Measurements from ENCODE around the gene PRPH2.
"Not testable (repeated sequence)": the region's sequence is repeated elsewhere in the genome, so short reads cannot be mapped to it uniquely, and the experiment has no call there.

PRPH2 gene

DNA sequence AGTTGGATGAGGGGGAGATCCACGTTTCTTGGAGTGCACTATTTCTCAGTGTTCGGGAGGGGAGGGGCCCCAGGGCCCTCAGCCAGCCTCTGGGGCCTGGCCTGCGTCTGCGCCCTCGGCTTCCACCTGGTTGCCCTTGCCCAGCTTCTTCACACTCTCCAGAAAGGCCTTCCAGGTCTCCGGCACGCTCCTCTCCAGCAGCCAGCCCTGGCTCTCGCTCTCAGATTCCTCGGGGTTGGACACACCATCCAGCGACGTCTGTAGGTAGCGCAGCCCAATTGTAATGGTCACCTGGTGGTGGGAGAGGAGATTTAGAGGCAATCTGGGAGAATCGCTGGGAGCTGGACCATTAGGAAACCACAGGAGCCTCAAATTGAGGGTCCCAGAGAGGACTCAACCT lies 24.2 kb downstream of the PRPH2 start:
- no peak for DNase-seq

DNA sequence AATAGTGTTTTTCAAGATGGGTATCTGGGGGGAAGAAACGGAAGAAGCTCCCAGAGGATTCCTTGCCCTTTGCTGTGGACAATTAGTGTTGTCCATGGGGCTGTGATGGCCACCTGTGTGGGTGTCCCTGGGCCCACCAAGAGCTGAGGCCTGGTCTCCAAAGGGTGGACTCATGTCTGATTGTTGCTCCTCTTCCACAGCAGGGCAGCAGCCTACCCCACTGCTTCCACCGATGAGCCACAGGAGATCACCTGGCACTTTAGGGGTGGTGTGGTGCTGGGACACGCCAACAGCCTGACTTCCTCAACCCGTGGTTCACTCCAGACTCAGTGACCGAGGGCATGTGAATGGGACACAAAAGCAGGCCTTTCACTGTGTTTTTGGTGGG lies 25.1 kb downstream of the PRPH2 start:
- no peak for DNase-seq

DNA sequence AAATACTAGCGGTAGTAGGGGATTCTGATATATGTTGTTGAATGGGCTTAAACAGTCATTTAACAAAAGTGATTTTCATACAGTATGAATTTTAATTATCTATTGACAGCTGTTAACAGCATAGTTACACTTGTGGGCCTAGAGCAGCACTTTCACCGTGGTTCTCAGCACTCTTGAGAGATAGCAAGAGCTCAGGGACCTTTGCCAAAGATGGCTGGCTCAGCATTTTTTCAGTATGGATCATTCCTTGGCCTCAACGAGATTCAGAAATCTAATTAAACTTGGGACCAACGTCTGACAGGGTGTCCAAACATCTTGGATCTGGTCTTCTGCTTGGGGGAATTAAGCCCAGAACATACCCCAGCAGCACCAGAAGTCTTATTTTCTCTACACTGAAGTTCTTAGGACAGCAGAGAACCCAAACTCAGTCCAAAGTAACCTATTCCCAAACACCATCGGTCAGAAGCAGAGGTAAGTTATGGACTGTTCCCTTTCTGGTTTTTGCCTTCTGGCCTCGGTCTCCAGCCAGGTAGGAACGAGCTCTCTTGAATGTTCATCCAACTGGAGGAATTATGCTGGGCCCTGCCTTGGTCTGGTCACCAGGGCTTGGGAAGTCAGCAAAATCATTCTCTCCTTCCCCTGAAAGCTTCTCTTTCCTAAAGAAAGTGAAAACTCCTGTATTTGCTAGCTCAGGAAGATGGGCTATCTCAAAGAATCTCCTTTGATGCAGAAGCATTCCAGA lies 25.7 kb downstream of the PRPH2 start:
- DNase-seq, result no peak

DNA sequence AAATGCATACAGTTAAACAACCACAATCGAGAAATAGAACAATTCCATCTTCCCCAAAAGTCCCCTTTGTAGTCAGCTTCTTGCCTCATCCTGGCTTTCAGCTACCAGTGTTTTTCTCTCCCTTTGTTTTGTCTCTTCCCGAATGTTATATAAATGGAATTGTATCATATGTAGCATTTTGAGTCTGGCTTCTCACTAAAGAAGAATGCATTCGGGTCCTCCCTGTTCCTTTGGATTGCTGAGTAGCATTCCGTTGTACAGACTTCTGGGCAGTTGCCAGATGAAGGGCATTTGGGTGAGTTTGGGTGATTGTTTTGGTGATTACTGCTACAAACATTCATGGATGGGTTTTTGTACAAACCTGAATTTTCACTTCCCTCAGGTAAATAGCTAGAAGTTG lies 27.8 kb downstream of the PRPH2 start:
- DNase-seq, result no peak

DNA sequence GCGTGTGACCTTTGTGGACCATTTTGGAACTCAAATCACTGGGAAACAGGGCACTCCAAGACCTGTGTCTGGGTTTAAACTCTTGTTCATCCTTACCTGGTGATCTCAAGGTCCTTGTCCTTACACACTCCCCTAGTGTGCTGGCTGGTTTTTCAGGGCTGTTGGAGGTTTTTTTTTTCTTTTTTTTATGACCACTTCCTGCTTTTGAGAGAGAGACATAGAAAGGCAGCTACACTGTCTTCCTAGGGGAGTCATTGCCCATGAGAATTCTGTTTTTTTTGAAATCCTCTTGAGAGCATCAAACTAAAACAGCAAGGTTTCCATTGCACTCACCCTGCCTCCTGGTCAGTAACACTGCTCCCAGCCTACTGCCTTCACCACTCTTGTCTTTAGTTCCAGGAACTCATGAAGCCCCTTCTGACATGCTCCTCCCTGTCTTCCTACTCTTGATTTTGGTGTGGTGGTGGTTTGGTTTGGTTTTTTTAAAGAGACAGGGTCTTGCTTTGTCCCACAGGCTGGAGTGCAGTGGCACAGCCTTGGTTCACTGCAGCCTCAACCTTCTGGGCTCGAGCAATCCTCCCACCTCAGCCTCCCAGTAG lies 28.6 kb downstream of the PRPH2 start:
- DNase-seq, result no peak

DNA sequence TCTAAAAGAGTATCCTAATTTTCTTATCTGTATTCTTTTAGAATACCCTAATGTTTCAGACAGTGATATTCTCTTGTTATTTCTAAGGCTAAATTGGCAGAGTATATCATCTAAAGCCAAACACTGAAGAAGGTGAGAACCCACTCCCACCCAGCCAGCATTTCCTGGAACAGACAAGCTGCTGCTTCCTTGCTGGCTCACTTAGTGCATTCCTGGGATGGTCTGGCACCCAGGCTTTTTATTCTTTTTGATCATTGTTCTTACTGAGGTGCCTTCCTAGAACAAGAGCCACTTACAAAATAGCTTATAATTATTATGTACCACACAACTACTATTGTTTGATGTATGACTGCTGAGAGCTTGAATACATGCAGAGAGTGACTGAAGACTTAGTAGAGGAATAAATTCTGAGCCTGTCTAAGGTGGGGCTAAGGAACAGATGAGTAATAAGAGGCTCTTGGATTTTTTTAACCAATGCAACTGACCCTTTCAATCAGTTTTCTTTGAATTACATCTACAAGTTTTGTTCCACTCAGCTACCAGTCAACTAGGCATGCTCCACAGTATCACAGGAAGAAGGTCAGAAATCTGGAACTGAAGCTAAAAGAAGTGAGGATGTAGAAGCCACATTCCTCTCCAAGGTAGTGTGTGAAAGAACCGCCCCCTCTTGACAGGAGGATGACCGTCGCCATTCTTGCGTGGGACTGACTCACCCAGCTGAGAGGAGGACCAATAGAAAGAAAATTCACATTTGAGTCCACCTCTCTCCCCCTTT lies 30.1 kb downstream of the PRPH2 start:
- DNase-seq, result no peak

DNA sequence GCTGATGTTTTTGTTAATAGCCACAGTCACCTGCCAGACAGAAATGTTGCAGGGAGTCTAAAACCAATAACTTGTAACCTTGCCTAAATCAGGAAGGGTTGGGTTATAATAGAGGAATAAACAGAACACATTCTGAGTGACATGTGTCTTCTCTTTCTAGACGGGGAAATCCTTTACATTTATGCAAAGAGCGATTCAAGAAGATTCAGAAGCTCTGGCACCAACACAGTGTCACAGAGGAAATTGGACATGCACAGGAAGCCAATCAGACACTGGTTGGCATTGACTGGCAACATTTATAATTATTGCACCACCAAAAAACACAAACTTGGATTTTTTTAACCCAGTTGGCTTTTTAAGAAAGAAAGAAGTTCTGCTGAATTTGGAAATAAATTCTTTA lies 31.5 kb downstream of the PRPH2 start:
- no peak for DNase-seq

DNA sequence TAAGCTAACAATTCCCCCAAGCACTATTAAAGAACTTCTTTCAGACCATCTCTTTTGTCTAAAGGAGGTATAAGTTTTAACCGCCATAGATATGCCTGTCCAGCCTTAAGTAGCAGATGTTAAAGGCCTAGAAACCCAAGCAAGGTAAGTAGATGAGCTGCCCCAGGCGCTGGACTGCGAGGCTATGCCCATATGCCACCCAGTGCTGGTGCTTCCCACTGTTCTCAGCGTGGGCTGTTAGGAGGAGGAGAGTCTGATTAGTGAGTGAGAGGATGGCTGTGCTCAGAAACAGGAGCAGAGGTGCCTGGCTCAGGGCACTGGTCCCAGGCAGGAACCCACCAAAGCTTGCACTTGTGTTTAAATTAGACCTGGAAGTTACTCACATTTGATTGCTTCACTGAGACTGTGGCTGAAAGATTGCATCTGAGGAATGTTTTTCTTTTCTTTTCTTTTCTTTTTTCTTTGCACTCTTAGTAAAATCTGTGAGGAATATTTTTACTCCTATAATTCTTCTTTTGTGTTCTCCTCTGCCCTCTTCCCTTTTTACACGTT lies 32.2 kb downstream of the PRPH2 start:
- no peak for DNase-seq

DNA sequence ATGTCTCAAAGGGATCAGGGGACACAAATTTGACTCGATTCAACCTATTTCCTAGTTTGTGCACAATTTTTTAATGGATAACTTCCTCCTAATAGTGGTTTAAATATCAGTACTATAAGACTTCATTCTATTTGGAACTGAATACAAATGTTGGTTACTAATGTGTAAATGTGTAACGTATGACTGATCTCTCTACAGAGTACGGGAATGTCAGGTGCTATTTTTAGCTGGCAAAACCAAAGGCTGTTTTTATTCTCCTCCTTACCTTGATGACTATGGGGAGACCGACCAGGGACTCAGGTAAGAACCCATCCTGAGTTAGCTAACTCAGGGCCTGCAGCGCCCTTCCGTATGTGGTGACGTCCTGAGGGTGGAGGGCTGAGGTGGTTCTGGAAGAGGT lies 33.0 kb downstream of the PRPH2 start:
- no peak for DNase-seq

DNA sequence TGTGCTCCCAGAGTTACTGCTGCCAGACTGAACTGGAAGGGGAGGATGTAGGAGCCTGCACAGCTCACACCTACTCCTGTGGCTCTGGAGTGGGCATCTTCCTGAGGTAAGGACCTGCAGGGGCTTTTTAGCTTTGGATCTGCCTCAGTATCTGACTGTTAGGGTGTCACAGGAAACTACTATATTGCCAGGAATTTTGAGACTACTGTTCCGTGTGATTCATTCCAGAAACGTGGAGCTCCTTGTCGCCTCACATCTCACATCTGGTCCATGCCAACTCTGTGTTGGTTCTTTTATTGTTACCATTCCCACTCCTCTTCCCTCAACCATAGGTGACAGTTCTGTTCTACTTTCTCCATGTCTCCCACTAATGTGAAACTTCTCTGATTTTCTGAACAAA lies 34.1 kb downstream of the PRPH2 start:
- DNase-seq, result no peak

DNA sequence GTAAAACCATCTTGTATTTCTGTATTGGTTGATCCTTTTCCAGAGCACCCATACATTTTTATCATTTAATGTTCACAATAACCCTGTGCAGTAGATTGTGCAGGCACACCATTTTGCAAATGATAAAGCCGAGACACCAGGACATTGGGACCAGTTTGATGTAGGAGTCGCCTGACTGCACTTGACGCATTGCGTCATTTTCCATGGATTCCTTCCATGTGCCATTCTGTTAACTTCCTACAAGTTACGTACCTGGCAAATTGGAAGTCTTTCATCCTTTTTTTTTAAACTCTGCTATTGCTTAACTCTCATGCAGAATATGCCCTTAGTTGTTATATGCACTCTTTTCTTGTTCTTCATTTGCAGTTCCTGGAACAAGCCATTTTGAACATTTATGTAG lies 43.0 kb downstream of the PRPH2 start:
- no peak for DNase-seq

DNA sequence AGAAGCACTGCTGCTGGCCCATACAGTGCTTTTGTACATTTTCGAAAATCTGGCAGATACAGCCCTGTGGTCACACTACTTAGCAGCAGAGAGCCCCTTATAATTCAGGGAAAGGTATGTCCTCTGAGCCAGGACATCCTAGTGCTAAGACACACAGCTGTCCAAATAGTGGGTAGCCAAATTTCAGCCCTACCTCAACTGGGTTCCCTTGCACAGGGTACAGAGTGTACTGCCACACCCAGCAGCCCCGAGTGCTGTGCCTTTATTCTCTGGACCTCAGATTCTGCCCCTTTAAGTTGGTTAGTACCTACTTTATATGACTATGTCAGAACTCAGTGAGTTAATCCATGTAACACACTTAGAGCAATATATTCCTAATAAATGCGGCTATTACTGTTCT lies 47.6 kb downstream of the PRPH2 start:
- DNase-seq, result no peak

DNA sequence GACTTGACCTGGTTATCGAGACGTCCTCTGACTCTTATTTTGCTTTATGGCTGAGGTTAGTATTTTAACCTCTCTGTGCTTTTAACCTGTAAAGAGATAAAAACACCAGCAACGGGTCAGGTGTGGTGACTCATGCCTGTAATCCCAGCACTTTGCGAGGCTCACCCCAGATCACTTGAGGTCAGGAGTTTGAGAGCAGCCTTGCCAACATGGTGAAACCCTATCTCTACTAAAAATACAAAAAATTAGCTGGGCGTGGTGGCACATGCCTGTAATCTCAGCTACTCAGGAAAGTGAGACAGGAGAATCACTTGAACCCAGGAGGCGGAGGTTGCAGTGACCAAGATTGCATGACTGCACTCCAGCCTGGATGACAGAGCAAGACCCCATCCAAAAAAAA lies 48.0 kb downstream of the PRPH2 start:
- DNase-seq, result not testable (repeated sequence)

DNA sequence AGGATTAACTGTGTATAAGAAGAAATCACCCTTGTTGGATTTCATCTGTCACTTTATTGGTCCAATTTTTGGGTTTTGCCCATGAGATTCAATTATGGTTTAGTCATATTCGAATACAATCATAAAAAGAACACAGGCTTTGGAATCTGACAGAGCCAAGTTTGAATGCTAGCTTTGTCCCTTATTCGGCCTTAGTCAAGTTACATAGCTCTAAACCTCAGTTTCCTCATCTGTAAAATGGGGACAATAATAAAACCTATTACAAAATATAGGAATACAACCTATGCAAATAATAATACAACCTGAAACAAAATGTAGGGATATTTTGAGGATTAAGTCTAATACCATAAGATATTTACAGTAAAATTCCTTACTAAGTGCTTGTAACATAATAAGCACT lies 57.7 kb downstream of the PRPH2 start:
- DNase-seq, result no peak

DNA sequence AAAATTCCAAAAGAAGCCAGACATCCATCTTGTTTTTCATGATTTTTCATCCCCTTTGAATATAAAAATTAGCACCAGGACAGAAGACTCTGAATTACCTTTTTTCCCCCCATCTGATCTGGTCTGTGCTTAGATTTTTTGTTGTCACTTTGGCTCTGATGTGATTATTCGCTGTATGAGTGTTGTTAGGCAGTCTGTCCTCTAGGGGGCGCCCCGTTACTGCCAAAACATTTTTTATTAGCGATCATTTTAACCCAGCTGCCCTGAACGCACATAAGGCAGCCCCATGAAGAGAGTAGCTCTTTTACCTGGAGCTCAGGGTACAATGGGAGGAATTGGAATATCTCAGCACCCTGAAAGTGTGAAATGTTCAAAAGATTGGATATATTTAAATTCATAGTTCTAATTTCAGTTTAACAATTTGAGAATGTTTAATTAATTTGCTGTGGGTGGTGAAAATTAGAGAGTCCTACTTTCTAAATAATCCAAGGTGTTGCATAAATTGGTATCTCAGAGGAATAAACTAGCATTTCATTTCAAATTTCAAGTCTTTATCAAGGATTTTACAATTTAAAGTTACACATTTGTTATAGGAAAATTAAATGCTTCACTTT lies 60.8 kb downstream of the PRPH2 start:
- peak; percentile 39 for DNase-seq

DNA sequence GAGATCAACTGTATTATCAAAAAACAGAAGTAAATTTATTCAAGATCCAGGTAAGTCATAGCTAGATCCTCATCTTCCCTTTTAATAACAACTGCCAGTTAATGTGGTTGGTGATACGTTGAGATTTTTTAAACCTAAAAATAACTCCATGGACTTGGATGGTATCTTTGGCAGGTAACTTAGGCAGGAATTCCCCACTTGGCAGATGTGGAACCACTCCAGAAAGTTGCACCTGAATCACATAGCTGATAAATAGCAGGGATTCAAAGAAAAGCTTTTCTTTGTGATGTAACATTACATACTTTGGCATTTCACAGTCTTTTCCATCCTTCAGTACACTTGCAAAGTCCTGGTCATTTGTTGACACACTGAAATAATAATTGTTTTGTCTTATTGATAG lies 62.6 kb downstream of the PRPH2 start:
- DNase-seq, result no peak

DNA sequence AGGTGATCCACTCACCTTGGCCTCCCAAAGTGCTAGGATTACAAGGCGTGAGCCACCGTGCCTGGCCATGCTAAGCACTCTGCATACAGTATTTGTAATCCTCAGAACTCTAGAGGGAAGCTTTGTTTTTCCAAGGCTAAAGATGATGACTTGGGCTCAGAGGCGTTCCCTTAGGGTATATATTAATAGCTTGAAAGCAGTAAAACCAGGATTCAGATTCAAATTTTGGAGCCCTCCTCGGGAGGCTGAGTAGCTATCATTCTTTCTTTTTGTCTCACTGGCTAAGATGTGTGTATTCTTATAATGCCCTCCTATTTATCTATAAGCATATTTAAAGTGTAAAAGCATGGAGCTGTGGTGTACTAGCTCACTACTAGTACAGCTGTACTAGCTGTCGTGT lies 68.5 kb downstream of the PRPH2 start:
- DNase-seq, result no peak

DNA sequence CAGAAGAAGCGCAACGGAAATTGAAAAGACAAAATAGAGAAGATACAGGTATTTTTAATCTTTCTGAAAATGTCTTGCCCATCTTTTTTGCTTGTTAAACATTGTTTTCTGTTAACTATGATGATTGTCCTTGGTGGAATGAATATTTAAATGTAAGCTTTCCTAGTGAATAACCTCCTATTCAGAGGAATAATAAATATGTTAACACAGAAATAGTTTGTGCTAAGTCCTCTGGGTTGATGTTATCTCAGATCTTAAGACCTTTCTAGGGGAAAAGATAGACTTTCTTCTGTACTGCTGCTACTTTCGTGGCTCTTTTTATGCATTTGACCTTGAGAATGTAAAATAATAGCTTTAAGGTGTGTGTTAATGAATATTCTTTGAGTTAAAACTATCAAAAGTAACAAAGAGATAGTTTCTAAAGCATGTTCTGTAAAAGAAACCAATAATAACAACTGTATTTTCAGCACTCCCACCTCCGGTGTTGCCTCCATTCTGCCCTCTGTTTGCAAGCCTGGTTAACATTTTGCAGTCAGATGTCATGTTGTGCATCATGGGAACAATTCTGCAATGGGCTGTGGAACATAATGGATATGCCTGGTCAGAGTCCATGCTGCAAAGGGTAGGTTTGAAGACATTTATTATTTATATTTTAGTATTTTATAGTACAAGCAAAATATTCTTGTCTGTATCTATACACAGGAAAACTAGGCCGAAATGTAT lies 70.2 kb downstream of the PRPH2 start:
- no peak for DNase-seq

Measured in right kidney (tissue), 1 donor.